RWPE2 (cell line): Measurements from ENCODE around the gene PDHA1.

Experiments
- ATAC-seq: fragments of 200-7000 bp; cut with Tn5 transposase; 3 replicates; pipeline ENCODE4 v1.9.1; 2021; ENCODE audit warnings: low read depth
- DNase-seq: peaks from one replicate; pipeline ENCODE4 v3.0.0-alpha.2; 2020; ENCODE audit warnings: low spot score
- H3K27ac ChIP-seq: fragments of 450-650 bp; 2 replicates; pipeline ENCODE4 v1.5.1; 2017; ENCODE audit warnings: mild to moderate bottlenecking; ENCODE audit not compliant: poor library complexity, severe bottlenecking
- H3K27me3 ChIP-seq: fragments of 250-450 bp; sonication (Bioruptor Pico); 2 replicates; pipeline ENCODE4 v1.5.1; 2021; ENCODE audit warnings: mild to moderate bottlenecking, moderate library complexity; ENCODE audit not compliant: insufficient read depth, poor library complexity, severe bottlenecking
- H3K36me3 ChIP-seq: fragments of 250-450 bp; sonication (Bioruptor Pico); 2 replicates; pipeline ENCODE4 v1.5.1; 2020; ENCODE audit warnings: low read depth, mild to moderate bottlenecking, moderate library complexity
- H3K4me1 ChIP-seq: fragments of 250-450 bp; sonication (Bioruptor Pico); 2 replicates; pipeline ENCODE4 v1.5.1; 2021; ENCODE audit warnings: mild to moderate bottlenecking, moderate library complexity; ENCODE audit not compliant: insufficient read depth, poor library complexity, severe bottlenecking
- H3K4me3 ChIP-seq: fragments of 250-450 bp; sonication (Bioruptor Pico); 2 replicates; pipeline ENCODE4 v1.5.1; 2021; ENCODE audit warnings: mild to moderate bottlenecking, moderate library complexity; ENCODE audit not compliant: severe bottlenecking
- H3K9me3 ChIP-seq: fragments of 250-450 bp; sonication (Bioruptor Pico); 2 replicates; pipeline ENCODE4 v1.5.1; 2021; ENCODE audit warnings: mild to moderate bottlenecking, moderate library complexity; ENCODE audit not compliant: severe bottlenecking
- CTCF ChIP-seq: fragments of 450-650 bp; IDR thresholded peaks from one replicate; pipeline ENCODE4 v1.5.1; 2017; ENCODE audit warnings: mild to moderate bottlenecking, moderate library complexity; ENCODE audit not compliant: poor library complexity, severe bottlenecking

The PDHA1 gene

DNA sequence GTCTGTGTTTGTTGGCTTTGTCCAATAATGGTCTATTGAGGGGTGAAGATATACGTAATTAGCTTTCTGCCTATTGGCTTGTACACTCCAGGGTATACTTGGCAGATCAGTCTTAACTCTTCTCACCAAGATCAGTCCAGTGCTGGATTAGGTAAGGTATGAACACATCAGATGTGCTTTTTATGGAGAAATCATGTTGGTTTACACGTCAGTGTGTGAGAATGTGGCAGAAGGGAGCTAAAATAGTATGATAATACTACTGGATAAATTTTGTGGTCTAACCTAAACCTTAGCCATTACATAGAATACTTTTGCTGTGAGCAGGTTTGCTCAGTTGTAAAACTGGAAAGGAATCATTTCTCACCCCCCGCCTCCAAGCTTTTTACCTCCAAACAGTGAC is 4.2 kb downstream of the PDHA1 start:
- DNase-seq (no peak), ATAC-seq (no peak)
- H3K4me3 ChIP-seq, result no peak overlapping the region

DNA sequence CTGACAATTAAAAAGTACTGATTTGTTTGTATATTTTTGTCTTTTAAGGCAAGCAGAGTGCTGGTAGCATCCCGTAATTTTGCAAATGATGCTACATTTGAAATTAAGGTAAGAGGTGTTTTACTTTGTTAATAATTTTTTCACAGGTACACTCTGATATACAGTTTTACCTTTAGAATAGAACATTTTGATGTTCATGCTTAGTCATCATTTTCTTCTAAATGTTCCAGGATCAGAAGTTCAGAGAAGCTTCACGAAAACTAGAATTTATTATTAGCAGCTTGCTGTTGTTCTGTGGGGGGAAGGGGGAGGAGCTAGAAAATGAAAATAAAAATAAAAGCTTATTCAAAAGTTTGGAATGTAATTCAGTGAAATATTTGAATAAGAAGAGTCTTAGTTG is 5.5 kb downstream of the PDHA1 start:
- no peak for TF ChIP-seq CTCF
- no peaks in the 10 kb centered on the region for H3K27me3 ChIP-seq
- H3K36me3 ChIP-seq, result peaks cover 31% of the 10 kb centered on the region
- H3K4me1 ChIP-seq, result no peaks in the 10 kb centered on the region
- no peak overlapping the region for H3K27ac ChIP-seq
- no peak overlapping the region for H3K4me3 ChIP-seq
- no peaks in the 10 kb centered on the region for H3K9me3 ChIP-seq
- ATAC-seq, result no peak
- no peak for DNase-seq

More for the DNA sequence above, 4.2 kb downstream of the PDHA1 start:
- no peak overlapping the region for H3K27ac ChIP-seq
- no peak for TF ChIP-seq CTCF
- H3K4me1 ChIP-seq, result no peaks in the 10 kb centered on the region
- no peaks in the 10 kb centered on the region for H3K9me3 ChIP-seq
- H3K36me3 ChIP-seq, result peaks cover 25% of the 10 kb centered on the region
- H3K27me3 ChIP-seq, result no peaks in the 10 kb centered on the region

- TF ChIP-seq CTCF, result no peak
- H3K27ac ChIP-seq, result no peak overlapping the region
- H3K4me1 ChIP-seq, result no peaks in the 10 kb centered on the region
- no peaks in the 10 kb centered on the region for H3K9me3 ChIP-seq
- H3K36me3 ChIP-seq, result peaks cover 42% of the 10 kb centered on the region
- DNase-seq, result no peak
- no peaks in the 10 kb centered on the region for H3K27me3 ChIP-seq
- H3K4me3 ChIP-seq, result no peak overlapping the region
- no peak for ATAC-seq
Measured at GRCh38 chrX:19350941-19351384, 7.2 kb downstream of the PDHA1 start.

- TF ChIP-seq CTCF, result no peak
- Histone ChIP-seq H3K36me3 (peaks cover 50% of the 10 kb centered on the region), H3K4me1 (no peaks in the 10 kb centered on the region), H3K27me3 (no peaks in the 10 kb centered on the region), H3K9me3 (no peaks in the 10 kb centered on the region), H3K27ac (no peak overlapping the region), H3K4me3 (no peak overlapping the region)
- DNase-seq, result no peak
- no peak for ATAC-seq
Measured at GRCh38 chrX:19354625-19355024, 10.9 kb downstream of the PDHA1 start.

- no peak overlapping the region for H3K4me3 ChIP-seq
- DNase-seq (no peak), ATAC-seq (no peak)
- H3K4me1 ChIP-seq, result no peaks in the 10 kb centered on the region
- H3K27me3 ChIP-seq, result no peaks in the 10 kb centered on the region
- H3K36me3 ChIP-seq, result peaks cover 30% of the 10 kb centered on the region
- no peak for TF ChIP-seq CTCF
- no peak overlapping the region for H3K27ac ChIP-seq
- H3K9me3 ChIP-seq, result no peaks in the 10 kb centered on the region
Measured at GRCh38 chrX:19358521-19358920, 14.8 kb downstream of the PDHA1 start.
